Activated T-helper 17 cell treated with anti-CD3 and anti-CD28 coated beads, Interleukin-2, amount 50 U/mL, for 72 hours (primary cell): ENCODE measurements around the gene EEA1. TPM values are rescaled to one million over a fixed set of nuclear protein-coding genes. Genes with fewer than 3 reads are reported as not detected.

Experiments
- ATAC-seq: fragments of 150-1000 bp; cut with Tn5 transposase; replicated peaks from 2 replicates; pipeline ENCODE4 v1.10.0; 2021; ENCODE audit warnings: mild to moderate bottlenecking, moderate library complexity
- H3K27ac Mint-ChIP-seq: one replicate; pipeline ENCODE4 v1.8.0; 2022; ENCODE audit warnings: mixed read lengths
- H3K27me3 Mint-ChIP-seq: one replicate; pipeline ENCODE4 v1.8.0; 2022; ENCODE audit warnings: mixed read lengths
- H3K36me3 Mint-ChIP-seq: one replicate; pipeline ENCODE4 v1.8.0; 2022; ENCODE audit warnings: low read depth, mild to moderate bottlenecking, mixed read lengths
- H3K4me1 Mint-ChIP-seq: one replicate; pipeline ENCODE4 v1.8.0; 2022; ENCODE audit warnings: mixed read lengths
- H3K4me3 Mint-ChIP-seq: one replicate; pipeline ENCODE4 v1.8.0; 2022; ENCODE audit warnings: mild to moderate bottlenecking, mixed read lengths
- H3K9me3 Mint-ChIP-seq: one replicate; pipeline ENCODE4 v1.8.0; 2022; ENCODE audit warnings: mixed read lengths
- total RNA-seq, 2 donors: library from RNA; stranded (reverse); gene quantifications; one replicate each; pipeline ENCODE4 v1.2.3, GENCODE V29; 2022

Gene EEA1
- total RNA-seq, 2 donors from 2014 or later: 11.2 to 12.3 TPM

DNA sequence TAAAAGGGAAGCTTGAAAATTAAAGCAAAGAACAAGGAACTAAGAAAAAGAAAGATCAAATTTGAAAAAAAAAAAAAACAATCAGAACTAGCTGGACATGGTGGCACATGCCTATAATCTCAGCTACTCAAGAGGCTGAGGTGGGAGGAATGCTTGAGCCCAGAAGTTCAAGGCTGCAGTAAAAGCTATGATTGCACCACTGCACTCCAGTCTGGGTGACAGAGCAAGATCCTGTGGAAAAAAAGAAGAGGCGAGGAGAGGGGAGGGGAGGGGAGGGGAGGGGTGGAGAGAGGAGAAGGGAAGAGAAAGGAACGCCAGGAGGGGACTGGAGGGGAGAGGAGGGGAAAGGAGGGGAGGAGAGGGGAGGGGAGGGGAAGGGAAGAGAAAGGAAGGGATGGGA, 43.0 kb downstream of the EEA1 start:
- Mint-ChIP-seq H3K4me3 (no peak overlapping the region), H3K27me3 (no peaks in the 10 kb centered on the region), H3K36me3 (peaks cover 56% of the 10 kb centered on the region), H3K27ac (no peak overlapping the region), H3K4me1 (no peaks in the 10 kb centered on the region), H3K9me3 (no peaks in the 10 kb centered on the region)
- ATAC-seq: no peak

DNA sequence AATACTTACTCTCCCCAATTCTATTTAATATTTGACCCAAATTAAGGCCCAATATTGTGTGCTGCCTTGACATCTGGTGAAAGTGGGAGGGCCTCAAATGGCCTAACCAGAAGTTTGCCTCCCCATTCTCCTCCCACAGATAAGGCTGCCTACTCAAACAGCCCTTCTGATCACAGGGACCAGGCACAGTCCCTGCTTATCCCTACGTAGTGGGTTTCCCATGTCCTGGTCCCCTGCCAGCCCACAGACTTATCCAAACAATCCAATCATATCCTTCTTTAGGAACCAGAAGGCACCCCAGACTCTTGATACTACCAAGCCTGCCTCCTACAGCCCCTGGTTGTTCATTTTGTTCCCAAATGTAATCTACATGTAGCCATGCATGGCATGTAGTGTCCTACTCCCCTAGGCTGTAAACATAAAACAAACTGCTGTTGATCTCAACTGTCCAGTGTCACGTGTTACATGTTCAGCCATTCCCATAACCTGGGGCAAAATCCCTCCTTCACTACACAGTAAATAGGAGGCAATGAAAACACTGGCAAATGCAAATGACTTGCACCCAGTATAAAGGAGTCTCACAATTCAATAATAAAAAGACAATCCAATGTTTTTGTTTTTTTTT, 49.3 kb downstream of the EEA1 start:
- Mint-ChIP-seq H3K36me3 (peaks cover 42% of the 10 kb centered on the region), H3K4me1 (no peaks in the 10 kb centered on the region), H3K27ac (no peak overlapping the region), H3K4me3 (no peak overlapping the region), H3K27me3 (no peaks in the 10 kb centered on the region), H3K9me3 (no peaks in the 10 kb centered on the region)
- no peak for ATAC-seq

DNA sequence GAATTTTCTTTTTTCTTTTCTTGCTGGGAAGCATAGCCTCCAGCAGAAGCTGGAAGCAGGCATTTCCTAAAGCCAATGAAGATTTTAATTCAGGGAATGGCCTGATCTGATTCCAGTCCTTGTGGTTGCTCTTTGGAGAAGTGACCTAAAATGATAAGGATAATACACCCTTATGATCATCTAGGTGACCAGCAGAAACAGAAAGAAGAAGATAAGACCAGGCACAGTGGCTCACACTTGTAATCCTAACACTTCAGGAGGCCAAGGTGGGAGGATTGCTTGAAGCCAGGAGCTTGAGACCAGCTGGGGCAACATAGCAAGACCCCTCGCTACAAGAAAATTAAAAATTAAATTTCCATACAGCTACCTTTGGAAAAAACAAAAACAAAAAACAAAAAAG, 51.2 kb downstream of the EEA1 start:
- Mint-ChIP-seq H3K4me1 (peaks cover 6% of the 10 kb centered on the region), H3K36me3 (peaks cover 29% of the 10 kb centered on the region), H3K4me3 (no peak overlapping the region), H3K27me3 (no peaks in the 10 kb centered on the region), H3K27ac (no peak overlapping the region), H3K9me3 (no peaks in the 10 kb centered on the region)
- ATAC-seq: no peak

DNA sequence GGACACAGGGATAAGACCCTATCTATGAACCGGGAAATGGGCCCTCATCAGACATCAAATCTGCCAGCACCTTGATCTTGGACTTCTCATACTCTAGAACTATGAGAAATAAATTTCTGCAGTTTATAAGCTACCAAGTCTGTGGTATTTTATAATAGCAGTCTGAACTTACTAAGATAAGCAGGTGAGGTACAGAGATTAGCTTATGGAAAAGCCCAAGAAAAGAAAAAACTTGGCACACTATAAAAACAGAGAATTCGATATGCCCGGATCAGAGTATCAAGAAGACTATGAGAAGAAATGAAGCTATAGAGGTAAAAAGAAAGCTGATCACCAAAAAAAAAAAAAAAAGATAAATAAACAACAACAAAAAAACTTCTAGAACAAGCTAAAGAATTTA, 52.6 kb downstream of the EEA1 start:
- Mint-ChIP-seq H3K27ac (no peak overlapping the region), H3K9me3 (no peaks in the 10 kb centered on the region), H3K36me3 (peaks cover 29% of the 10 kb centered on the region), H3K27me3 (no peaks in the 10 kb centered on the region), H3K4me1 (peaks cover 6% of the 10 kb centered on the region), H3K4me3 (no peak overlapping the region)
- ATAC-seq: no peak

DNA sequence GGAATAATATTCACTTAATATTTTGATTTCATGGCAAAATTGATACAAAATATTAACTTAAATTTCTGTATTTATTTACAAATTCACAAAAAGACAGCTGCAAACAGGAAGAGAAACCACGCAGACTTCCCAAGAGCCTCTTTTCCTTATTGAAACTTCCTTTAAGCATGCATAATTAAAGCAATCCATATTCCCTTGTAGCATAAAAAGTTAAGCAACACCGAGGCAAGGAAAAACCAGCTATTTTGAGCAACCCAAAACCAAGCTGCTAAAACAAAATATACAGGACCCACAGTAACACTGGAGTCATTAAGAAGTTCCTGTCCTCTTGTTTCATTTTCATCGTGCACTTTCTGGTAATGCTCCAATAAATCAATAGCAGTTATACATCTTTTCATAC, 58.0 kb downstream of the EEA1 start:
- H3K4me1 Mint-ChIP-seq: peaks cover 6% of the 10 kb centered on the region
- H3K9me3 Mint-ChIP-seq: no peaks in the 10 kb centered on the region
- H3K36me3 Mint-ChIP-seq: no peaks in the 10 kb centered on the region
- ATAC-seq: no peak
- no peak overlapping the region for H3K4me3 Mint-ChIP-seq
- no peaks in the 10 kb centered on the region for H3K27me3 Mint-ChIP-seq
- H3K27ac Mint-ChIP-seq: no peak overlapping the region

DNA sequence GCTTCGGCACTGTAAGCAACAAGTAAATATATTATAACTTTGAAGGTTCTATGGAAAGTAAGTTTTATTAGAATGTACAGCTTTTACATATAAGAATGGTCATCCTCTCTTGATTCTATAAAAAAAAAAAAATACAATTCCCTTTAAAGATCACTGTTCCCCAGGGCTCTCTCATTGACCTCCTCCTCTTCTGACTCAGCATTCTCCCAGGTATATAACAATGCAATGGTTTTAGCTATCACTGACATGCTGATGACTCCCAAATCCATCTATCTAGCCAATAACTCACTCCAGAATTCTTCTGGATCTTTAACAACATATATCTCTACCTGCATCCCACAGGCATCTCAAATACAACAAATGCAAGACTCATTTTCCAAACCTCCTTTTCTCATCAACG, 62.7 kb downstream of the EEA1 start:
- ATAC-seq: no peak
- no peaks in the 10 kb centered on the region for H3K9me3 Mint-ChIP-seq
- H3K4me1 Mint-ChIP-seq: no peaks in the 10 kb centered on the region
- peaks cover 5% of the 10 kb centered on the region for H3K36me3 Mint-ChIP-seq
- H3K27me3 Mint-ChIP-seq: no peaks in the 10 kb centered on the region
- no peak overlapping the region for H3K4me3 Mint-ChIP-seq
- H3K27ac Mint-ChIP-seq: no peak overlapping the region

DNA sequence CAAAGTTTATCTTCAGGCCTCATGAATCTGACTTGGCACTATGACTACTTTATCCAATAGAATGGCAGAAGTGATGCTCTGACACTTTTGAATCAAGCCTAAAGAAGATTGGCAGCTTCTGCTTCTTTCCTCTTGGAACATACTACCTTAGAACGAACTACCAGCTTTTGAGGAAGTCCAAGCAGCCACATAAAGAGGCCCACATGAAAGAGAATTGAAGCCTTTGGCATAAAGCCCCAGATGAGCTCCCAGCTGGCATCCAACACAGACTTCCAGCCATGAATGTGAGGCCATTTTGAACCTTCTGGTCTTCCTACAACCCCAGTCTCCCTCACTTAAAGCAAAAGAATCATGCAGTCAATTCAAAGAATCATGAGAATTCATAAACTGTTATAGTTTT, 65.8 kb downstream of the EEA1 start:
- Mint-ChIP-seq H3K4me3 (no peak overlapping the region), H3K27me3 (no peaks in the 10 kb centered on the region), H3K4me1 (no peaks in the 10 kb centered on the region), H3K27ac (no peak overlapping the region), H3K36me3 (peaks cover 18% of the 10 kb centered on the region), H3K9me3 (peaks cover 3% of the 10 kb centered on the region)
- no peak for ATAC-seq

DNA sequence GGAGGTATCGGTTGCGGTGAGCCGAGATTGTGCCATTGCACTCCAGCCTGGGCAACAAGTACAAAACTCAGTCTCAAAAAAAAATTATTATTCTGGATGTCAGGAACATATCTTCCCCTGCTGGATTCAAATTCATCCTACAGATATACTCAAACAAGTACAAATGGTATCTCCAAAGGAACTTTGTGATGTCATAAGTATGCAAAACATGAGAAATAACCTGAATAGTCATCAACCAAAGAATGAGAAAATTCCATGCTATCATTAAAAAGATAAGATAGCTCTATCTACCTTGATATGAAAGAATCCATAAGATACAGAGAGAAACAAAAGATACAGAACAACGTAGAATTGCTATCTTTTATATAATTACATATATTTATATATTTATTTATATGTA, 67.7 kb downstream of the EEA1 start:
- Mint-ChIP-seq H3K4me3 (no peak overlapping the region), H3K36me3 (peaks cover 24% of the 10 kb centered on the region), H3K4me1 (no peaks in the 10 kb centered on the region), H3K27ac (no peak overlapping the region), H3K27me3 (no peaks in the 10 kb centered on the region), H3K9me3 (peaks cover 3% of the 10 kb centered on the region)
- ATAC-seq: no peak

DNA sequence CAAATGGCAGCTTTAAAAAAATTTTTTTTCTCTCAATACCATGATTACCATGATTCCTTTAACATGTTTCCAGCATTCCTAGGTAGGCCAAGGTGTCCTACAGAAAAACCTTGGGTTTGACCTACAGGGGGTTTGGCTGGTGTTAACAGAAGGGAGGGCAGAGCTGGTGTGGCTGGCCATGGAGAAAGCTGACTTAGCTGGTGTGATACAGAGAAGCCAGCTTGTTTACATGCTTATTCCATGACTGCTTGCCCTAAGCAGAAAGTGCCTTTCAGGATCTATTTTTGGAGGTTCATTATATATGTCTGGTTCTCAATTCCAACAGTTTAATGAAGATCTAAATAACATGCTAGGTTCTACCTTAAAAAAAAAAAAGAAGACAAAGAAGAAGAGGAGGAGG, 68.6 kb downstream of the EEA1 start:
- H3K9me3 Mint-ChIP-seq: peaks cover 3% of the 10 kb centered on the region
- no peak overlapping the region for H3K27ac Mint-ChIP-seq
- no peak for ATAC-seq
- no peaks in the 10 kb centered on the region for H3K27me3 Mint-ChIP-seq
- H3K4me3 Mint-ChIP-seq: no peak overlapping the region
- H3K36me3 Mint-ChIP-seq: peaks cover 24% of the 10 kb centered on the region
- H3K4me1 Mint-ChIP-seq: no peaks in the 10 kb centered on the region

DNA sequence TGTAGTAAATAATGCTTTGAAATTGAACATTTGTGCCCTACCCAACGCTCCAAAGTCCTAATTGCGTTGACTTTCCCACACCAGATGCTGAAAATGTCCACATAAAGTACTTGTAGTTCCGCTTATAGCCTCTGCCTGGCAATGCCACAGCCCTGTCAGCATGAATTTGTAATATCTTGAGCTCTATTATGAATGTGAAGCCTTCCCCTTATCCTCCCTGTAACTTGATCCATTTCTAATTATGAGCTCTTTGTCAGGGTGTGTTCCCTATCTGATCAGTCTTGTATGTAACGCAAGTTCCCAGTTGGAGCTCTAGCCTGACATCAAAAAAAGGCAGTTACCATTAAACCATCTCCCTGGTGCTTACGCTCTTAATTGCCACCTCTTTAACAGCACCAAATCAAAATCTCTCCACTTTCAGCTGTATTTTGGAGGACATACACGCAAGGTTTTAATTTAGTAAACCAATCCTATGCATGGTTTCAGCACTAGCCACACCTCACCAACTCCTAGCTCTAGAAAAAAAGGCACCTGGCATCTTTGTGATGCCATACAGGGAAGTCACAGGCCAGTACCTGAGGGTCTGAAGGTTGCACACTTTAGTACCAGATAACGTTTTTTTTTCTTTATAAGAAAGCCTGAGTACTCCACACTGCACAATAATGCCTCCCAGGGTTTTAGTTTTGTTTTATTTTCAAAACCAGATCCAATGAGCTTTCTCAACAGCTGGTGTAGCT, 69.3 kb downstream of the EEA1 start:
- Mint-ChIP-seq H3K36me3 (peaks cover 24% of the 10 kb centered on the region), H3K27me3 (no peaks in the 10 kb centered on the region), H3K27ac (no peak overlapping the region), H3K4me1 (no peaks in the 10 kb centered on the region), H3K9me3 (peaks cover 3% of the 10 kb centered on the region), H3K4me3 (no peak overlapping the region)
- no peak for ATAC-seq

DNA sequence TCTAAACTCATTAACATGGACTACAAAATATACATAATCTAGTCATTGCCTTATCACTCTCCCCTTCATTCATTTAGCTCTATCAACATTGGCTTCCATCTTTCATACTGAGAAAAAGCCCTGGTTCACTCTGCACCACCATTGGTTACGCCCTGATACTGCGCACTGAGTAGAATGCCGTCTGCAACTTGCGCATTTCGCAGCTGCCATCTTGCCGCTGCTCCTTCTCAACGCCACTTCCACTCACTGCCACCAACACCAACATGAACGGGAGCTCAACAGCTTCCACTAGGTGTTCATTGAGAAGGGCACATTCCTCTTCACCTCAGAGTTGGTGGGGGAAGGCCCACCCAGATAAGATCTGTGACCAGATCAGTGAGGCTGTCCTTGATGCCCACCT, 71.3 kb downstream of the EEA1 start:
- H3K9me3 Mint-ChIP-seq: peaks cover 3% of the 10 kb centered on the region
- peaks cover 24% of the 10 kb centered on the region for H3K36me3 Mint-ChIP-seq
- H3K4me1 Mint-ChIP-seq: no peaks in the 10 kb centered on the region
- no peaks in the 10 kb centered on the region for H3K27me3 Mint-ChIP-seq
- no peak overlapping the region for H3K27ac Mint-ChIP-seq
- H3K4me3 Mint-ChIP-seq: no peak overlapping the region
- no peak for ATAC-seq

DNA sequence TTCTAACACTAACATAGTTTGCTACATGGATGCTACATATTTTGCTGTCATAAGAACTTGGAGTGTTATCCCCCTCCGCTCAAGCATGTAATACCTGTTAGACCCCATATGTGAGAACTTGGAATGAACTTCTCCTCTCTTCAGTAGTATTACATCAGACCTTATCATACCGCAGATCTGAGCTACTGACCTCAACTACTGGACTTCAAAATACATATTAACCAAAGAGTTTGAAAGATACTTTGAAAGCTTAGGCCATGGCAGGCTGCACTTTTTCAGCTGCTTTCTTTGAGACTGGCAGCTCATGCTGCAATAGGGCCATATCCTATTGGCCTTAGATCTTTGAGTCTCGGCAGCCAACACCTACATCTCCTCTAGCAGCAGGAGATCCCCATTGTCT, 74.8 kb downstream of the EEA1 start:
- Mint-ChIP-seq H3K4me1 (no peaks in the 10 kb centered on the region), H3K4me3 (no peak overlapping the region), H3K9me3 (no peaks in the 10 kb centered on the region), H3K27ac (no peak overlapping the region), H3K36me3 (peaks cover 38% of the 10 kb centered on the region), H3K27me3 (no peaks in the 10 kb centered on the region)
- no peak for ATAC-seq

DNA sequence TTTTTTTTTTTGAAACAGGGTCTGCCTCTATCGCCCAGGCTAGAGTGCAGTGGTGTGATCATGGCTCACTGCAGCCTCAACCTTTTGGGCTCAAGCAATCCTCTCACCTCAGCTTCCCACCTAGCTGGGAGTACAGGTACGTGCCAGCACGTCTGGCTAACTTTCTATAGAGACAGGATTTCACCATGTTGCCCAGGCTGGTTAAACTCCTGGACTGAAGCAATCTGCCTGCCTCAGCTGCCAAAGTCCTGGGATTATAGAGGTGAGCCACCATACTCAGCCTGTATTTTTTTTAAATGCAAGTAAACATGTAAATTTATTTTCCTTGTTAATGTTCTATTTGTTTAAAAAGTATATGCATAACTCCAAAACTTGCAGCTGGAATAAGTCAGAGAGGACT, 80.4 kb downstream of the EEA1 start:
- H3K27me3 Mint-ChIP-seq: no peaks in the 10 kb centered on the region
- no peak for ATAC-seq
- H3K4me3 Mint-ChIP-seq: no peak overlapping the region
- no peaks in the 10 kb centered on the region for H3K9me3 Mint-ChIP-seq
- H3K36me3 Mint-ChIP-seq: peaks cover 28% of the 10 kb centered on the region
- H3K27ac Mint-ChIP-seq: no peak overlapping the region
- H3K4me1 Mint-ChIP-seq: no peaks in the 10 kb centered on the region

DNA sequence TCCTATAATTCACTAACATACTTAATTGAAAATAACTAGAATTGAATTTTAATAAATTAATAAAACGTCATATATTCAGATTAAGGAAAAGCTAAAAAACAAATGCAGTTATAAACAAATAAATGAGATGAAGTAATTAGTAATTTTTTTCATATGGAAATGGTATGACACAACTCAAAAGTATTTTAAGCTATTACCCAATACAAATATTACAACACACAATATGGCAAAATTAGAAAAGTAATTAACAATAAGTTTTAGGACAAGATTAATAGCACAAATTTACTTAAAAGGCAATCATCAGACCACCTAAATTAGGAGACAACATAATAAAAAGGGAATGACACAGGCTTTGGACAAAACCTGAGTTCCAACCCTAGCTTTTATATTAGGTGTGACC, 81.7 kb downstream of the EEA1 start:
- H3K27me3 Mint-ChIP-seq: no peaks in the 10 kb centered on the region
- no peak for ATAC-seq
- H3K4me1 Mint-ChIP-seq: no peaks in the 10 kb centered on the region
- H3K36me3 Mint-ChIP-seq: peaks cover 28% of the 10 kb centered on the region
- H3K27ac Mint-ChIP-seq: no peak overlapping the region
- no peak overlapping the region for H3K4me3 Mint-ChIP-seq
- no peaks in the 10 kb centered on the region for H3K9me3 Mint-ChIP-seq

DNA sequence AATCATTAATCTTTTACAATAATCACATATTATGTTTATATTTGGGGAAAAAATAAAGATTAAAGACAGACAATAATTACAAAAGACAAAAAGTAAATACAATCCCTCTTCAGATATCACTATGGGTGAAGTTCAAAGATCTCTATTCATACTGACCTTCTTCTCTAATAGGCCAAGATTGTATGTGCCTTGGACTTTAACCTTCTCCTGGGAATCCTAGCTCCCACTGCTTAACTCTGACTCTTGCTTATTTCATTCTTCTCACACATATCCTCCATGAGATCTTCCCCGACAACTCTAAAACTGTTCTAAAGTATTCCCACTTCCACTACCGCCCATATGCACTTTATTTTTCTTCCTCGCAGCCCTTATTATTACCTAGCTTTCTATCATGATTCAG, 83.8 kb downstream of the EEA1 start:
- Mint-ChIP-seq H3K27me3 (no peaks in the 10 kb centered on the region), H3K4me3 (no peak overlapping the region), H3K9me3 (no peaks in the 10 kb centered on the region), H3K36me3 (peaks cover 28% of the 10 kb centered on the region), H3K4me1 (no peaks in the 10 kb centered on the region), H3K27ac (no peak overlapping the region)
- ATAC-seq: no peak
